ENCODE data around the gene EPG5.
"Not testable (repeated sequence)": the region's sequence is repeated elsewhere in the genome, so short reads cannot be mapped to it uniquely, and the experiment has no call there.

Gene EPG5

GRCh38 chr18:45820106-45820745 is 146.9 kb downstream of the EPG5 start:
- no peak for TF ChIP-seq ZNF274 (IDR thresholded peaks at IDR 0.05; ENCODE audit: low read depth, low read length)
- H3K4me3 ChIP-seq (ENCODE audit: low read length) = no peak overlapping the region

- not testable (repeated sequence) for H3K4me3 ChIP-seq (ENCODE audit: low read length)
These were observed 148.4 kb downstream of the EPG5 start for GRCh38 chr18:45818765-45819164.

DNA sequence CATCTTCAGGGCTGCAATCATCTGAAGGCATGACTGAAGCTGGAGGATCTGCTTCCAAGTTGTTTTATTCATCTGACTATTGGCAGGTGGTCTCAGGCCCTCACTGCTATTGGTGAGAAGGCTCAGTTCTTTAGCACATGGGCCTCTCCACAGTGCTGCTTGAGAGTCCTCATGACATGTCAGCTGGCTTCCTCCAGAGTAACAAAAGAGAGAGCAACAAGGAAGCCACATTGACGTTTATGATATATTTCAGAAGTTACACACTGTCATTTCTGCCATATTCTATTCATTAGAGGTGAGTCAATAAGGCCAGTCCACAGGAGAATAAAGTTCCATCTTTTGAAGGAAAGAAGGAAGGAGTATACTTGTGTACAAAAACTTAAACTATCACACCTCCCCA is 149.6 kb downstream of the EPG5 start:
- no peak overlapping the region for H3K4me3 ChIP-seq (ENCODE audit: low read length)
- TF ChIP-seq ZNF274 (IDR thresholded peaks at IDR 0.05; ENCODE audit: low read depth, low read length) = no peak

GRCh38 chr18:45814733-45815132 is 152.4 kb downstream of the EPG5 start:
- not testable (repeated sequence) for H3K4me3 ChIP-seq (ENCODE audit: low read length)

DNA sequence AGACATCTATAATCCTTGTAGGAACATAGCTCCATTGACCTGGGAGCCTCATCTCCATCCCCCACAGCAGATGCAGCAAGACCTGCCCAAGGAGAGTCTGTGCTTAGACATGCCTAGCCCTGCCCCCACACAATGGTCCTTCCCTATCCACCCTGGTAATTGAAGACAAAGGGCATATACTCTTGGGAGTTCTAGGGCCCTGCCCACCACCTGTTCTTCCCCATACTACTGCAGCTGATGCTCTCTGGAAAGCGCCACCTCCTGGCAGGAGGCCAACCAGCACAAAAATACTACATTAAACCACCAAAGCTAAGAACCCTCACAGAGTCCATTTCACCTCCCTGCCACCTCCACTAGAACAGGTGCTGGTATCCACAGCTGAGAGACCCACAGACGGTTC is 160.0 kb downstream of the EPG5 start:
- H3K4me3 ChIP-seq (ENCODE audit: low read length) = not testable (repeated sequence)

GRCh38 chr18:45806226-45806625 is 160.9 kb downstream of the EPG5 start:
- no peak for TF ChIP-seq ZNF274 (IDR thresholded peaks at IDR 0.05; ENCODE audit: low read depth, low read length)
- H3K4me3 ChIP-seq (ENCODE audit: low read length) = no peak overlapping the region

DNA sequence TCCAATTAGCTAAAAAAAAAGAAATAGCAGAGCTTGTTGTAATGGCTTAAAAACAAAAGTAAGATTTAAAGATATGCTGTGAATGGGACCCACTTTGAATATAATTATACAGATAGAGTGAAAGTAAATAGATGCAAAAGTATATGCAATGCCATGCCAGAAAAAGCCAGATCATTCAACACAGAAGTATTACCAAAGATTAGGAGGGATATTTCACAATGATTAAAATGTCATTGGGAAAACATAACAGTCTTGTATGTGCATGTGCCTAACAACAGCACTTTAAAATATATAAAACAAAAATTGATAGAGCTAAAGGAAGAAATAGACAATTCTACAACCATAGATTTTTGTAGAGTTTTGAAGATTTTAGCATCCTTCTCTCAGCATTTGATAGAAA is 161.6 kb downstream of the EPG5 start:
- TF ChIP-seq ZNF274 (IDR thresholded peaks at IDR 0.05; ENCODE audit: low read depth, low read length) = no peak
- no peak overlapping the region for H3K4me3 ChIP-seq (ENCODE audit: low read length)

GRCh38 chr18:45802814-45803492 is 164.2 kb downstream of the EPG5 start:
- H3K4me3 ChIP-seq (ENCODE audit: low read length) = no peak overlapping the region
- TF ChIP-seq ZNF274 (IDR thresholded peaks at IDR 0.05; ENCODE audit: low read depth, low read length) = no peak

DNA sequence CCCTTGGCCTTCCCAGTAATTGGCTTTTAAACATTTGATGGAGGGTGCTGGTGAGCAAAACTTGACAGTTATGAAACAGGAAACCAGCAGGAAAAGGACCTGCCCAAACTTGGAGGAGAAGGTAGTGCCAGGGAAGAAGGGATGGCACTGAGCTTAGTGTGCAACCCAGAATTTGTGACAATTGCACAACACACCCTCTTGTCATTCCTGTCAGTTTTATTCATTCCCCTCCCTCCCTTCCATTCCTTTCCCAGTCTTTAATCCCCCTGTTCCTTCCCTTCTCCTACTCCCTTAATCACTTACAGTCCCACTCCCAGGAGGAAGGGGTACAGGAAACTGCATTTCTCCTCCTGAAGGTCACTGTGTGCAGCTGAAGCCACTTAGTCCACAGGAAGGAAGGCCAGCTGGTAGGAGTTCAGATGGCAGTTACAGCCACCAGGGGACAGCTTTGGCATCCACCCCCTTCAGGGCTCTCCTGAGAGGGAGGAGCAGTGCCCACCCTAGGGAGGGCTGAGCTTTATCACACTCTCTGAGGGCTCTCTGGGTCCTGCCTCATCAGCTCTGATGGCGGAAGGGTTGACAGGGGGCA is 165.6 kb downstream of the EPG5 start:
- no peak overlapping the region for H3K4me3 ChIP-seq (ENCODE audit: low read length)
- TF ChIP-seq ZNF274 (IDR thresholded peaks at IDR 0.05; ENCODE audit: low read depth, low read length) = no peak
